RWPE2 (cell line): ENCODE results near the gene CES1.
"Not testable (repeated sequence)": the region's sequence is repeated elsewhere in the genome, so short reads cannot be mapped to it uniquely, and the experiment has no call there.

Experiments
- ATAC-seq: fragments of 200-7000 bp; cut with Tn5 transposase; 3 replicates; pipeline ENCODE4 v1.9.1; 2021; ENCODE audit warnings: low read depth
- DNase-seq: peaks from one replicate; pipeline ENCODE4 v3.0.0-alpha.2; 2020; ENCODE audit warnings: low spot score
- H3K27ac ChIP-seq: fragments of 450-650 bp; 2 replicates; pipeline ENCODE4 v1.5.1; 2017; ENCODE audit warnings: mild to moderate bottlenecking; ENCODE audit not compliant: poor library complexity, severe bottlenecking
- H3K27me3 ChIP-seq: fragments of 250-450 bp; sonication (Bioruptor Pico); 2 replicates; pipeline ENCODE4 v1.5.1; 2021; ENCODE audit warnings: mild to moderate bottlenecking, moderate library complexity; ENCODE audit not compliant: insufficient read depth, poor library complexity, severe bottlenecking
- H3K36me3 ChIP-seq: fragments of 250-450 bp; sonication (Bioruptor Pico); 2 replicates; pipeline ENCODE4 v1.5.1; 2020; ENCODE audit warnings: low read depth, mild to moderate bottlenecking, moderate library complexity
- H3K4me1 ChIP-seq: fragments of 250-450 bp; sonication (Bioruptor Pico); 2 replicates; pipeline ENCODE4 v1.5.1; 2021; ENCODE audit warnings: mild to moderate bottlenecking, moderate library complexity; ENCODE audit not compliant: insufficient read depth, poor library complexity, severe bottlenecking
- H3K4me3 ChIP-seq: fragments of 250-450 bp; sonication (Bioruptor Pico); 2 replicates; pipeline ENCODE4 v1.5.1; 2021; ENCODE audit warnings: mild to moderate bottlenecking, moderate library complexity; ENCODE audit not compliant: severe bottlenecking
- H3K9me3 ChIP-seq: fragments of 250-450 bp; sonication (Bioruptor Pico); 2 replicates; pipeline ENCODE4 v1.5.1; 2021; ENCODE audit warnings: mild to moderate bottlenecking, moderate library complexity; ENCODE audit not compliant: severe bottlenecking
- TF ChIP-seq, protein P1 (sequence below): fragments of 450-650 bp; IDR thresholded peaks from one replicate; pipeline ENCODE4 v1.5.1; 2017; ENCODE audit warnings: mild to moderate bottlenecking, moderate library complexity; ENCODE audit not compliant: poor library complexity, severe bottlenecking

The CES1 gene

DNA sequence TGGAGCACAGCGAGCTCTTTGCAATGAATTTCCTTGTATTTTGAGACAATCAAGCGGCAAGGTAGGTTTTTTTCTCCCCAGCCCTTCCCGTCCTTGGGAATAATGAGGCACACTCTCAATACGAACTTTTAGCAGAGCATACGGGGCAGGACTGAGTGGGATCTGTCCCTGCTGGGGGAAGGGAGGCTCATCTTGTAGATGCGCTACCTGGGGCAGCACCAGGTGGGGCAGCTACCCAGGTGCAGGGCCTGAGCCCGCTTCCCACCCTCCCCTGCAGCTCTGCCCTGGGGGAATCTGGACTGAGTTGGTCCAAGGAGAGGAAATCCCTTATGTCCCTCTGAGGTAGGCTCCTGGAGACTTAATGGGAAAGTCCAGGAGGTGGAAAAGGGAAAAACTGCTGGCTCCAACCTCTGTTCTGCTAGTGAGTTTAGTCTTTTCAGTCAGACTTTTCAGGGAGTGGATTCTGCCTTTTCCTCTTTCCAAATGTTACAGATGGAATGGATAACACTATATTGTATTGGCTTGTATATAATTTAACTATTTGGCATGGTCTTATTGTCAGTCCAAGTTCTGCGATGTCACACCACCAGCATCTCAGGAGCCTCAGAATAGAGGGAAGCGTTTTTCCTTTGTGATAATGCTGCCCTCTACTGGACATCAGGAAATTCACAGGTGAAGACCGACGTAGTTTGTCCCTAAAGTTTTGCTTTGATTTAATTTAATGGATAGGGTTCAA lies 9.6 kb upstream of the CES1 start:
- H3K27me3 ChIP-seq: peaks cover 4% of the 10 kb centered on the region
- DNase-seq (no peak), ATAC-seq (peak; percentile 62)
- no peaks in the 10 kb centered on the region for H3K4me1 ChIP-seq
- no peak overlapping the region for H3K27ac ChIP-seq
- no peak overlapping the region for H3K4me3 ChIP-seq
- TF ChIP-seq, protein P1, sequence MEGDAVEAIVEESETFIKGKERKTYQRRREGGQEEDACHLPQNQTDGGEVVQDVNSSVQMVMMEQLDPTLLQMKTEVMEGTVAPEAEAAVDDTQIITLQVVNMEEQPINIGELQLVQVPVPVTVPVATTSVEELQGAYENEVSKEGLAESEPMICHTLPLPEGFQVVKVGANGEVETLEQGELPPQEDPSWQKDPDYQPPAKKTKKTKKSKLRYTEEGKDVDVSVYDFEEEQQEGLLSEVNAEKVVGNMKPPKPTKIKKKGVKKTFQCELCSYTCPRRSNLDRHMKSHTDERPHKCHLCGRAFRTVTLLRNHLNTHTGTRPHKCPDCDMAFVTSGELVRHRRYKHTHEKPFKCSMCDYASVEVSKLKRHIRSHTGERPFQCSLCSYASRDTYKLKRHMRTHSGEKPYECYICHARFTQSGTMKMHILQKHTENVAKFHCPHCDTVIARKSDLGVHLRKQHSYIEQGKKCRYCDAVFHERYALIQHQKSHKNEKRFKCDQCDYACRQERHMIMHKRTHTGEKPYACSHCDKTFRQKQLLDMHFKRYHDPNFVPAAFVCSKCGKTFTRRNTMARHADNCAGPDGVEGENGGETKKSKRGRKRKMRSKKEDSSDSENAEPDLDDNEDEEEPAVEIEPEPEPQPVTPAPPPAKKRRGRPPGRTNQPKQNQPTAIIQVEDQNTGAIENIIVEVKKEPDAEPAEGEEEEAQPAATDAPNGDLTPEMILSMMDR: peak; percentile 90
- H3K36me3 ChIP-seq: no peaks in the 10 kb centered on the region
- H3K9me3 ChIP-seq: no peaks in the 10 kb centered on the region

DNA sequence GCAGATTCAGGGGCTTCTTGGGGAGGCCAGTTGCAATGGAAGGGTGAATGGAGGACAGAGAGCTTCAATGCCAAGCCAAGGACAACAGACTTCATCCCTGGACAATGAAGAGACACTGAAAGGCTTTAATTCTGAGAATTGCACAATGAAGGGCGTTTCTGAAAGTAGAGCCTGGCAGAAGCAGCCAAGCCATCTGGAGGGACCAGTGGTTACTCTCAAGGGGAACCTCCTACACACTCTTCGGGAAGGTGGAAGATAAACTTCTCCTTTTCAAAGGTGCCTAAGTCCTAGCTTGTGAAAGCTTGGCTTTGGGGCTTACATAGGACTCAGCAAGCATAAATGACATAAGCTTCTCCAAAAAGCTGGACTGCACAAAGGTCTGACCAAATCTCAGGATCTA lies 6.2 kb upstream of the CES1 start:
- TF ChIP-seq, protein P1: no peak
- ATAC-seq: no peak
- Histone ChIP-seq H3K4me1 (no peaks in the 10 kb centered on the region), H3K4me3 (no peak overlapping the region), H3K36me3 (no peaks in the 10 kb centered on the region), H3K27me3 (no peaks in the 10 kb centered on the region), H3K27ac (no peak overlapping the region), H3K9me3 (no peaks in the 10 kb centered on the region)
- DNase-seq: no peak

DNA sequence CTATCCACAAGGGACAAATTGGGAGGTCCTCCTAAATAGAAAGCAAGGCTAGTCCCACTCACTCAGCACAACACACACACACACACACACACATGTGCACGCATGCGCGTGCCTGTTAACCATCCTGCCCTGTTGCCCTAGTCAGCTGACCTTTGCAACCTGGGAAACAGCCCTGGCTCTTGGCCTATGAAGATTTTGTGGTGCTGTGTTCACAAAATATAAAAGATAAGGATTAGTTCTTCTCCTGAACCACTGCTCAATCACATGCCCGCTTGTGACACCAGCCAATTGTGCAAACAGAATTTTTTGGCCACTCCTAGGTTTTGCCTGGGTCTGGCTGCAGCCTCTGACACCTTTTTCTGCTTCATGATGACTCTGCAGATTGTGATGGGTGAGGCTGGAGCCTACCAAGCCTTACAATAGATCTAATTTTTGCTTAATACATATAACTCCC lies 3.3 kb upstream of the CES1 start:
- H3K9me3 ChIP-seq: no peaks in the 10 kb centered on the region
- DNase-seq (no peak), ATAC-seq (no peak)
- no peaks in the 10 kb centered on the region for H3K36me3 ChIP-seq
- no peak overlapping the region for H3K27ac ChIP-seq
- no peak overlapping the region for H3K4me3 ChIP-seq
- TF ChIP-seq, protein P1: no peak
- H3K4me1 ChIP-seq: no peaks in the 10 kb centered on the region
- H3K27me3 ChIP-seq: no peaks in the 10 kb centered on the region

DNA sequence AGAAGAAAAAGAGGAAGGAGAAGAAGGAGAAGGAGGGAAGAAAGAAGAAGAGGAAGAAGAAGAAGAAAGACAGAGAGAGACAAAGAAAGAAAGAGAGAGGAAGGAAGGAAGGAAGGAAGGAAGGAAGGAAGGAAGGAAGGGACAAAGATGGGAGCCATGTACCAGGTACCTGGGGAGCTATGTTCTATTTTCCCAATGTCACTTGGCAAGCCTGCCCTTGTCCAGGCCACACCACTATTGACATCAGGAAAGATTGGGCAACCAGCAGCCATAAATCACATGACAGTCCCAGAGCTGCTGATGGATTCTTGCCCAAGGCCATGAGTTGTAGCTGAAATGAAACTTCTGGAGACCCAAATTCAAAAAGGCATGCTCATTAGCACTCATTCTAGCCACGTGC lies 2.7 kb upstream of the CES1 start:
- ATAC-seq: no peak
- no peaks in the 10 kb centered on the region for H3K4me1 ChIP-seq
- no peaks in the 10 kb centered on the region for H3K27me3 ChIP-seq
- no peaks in the 10 kb centered on the region for H3K36me3 ChIP-seq
- TF ChIP-seq, protein P1: no peak
- no peaks in the 10 kb centered on the region for H3K9me3 ChIP-seq
- no peak overlapping the region for H3K27ac ChIP-seq
- DNase-seq: no peak
- H3K4me3 ChIP-seq: no peak overlapping the region

DNA sequence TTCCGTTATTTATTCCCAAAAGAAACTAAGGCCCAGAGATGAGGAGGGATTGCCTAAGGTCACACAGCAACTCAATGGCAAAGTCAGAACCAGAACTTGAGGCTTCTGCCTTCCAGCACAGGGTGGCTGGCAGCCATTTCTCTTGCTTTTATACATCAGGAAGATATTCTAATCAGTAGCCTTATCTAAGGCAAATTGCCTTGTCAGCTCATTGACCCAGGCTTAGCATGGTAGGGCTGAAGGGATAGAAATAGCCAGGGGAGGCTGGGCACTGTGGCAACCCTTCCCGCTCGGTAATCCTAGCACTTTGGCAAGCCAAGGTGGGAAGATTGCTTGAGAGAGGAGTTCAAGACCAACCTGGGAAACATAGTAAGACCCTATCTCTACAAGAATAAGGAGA lies 2.3 kb upstream of the CES1 start:
- H3K9me3 ChIP-seq, H3K4me3 ChIP-seq, H3K27me3 ChIP-seq, ATAC-seq, H3K4me1 ChIP-seq, DNase-seq, H3K27ac ChIP-seq, H3K36me3 ChIP-seq: not testable (repeated sequence)
